Stomach (tissue), 4 donors: ENCODE data around the gene NAT8.

Experiments
- CTCF ChIP-seq, 7 experiments: fragments of 450-650 bp in 4 of 7; fragments of 200-600 bp in 3 of 7; sonication (generic) in 3 of 7; IDR thresholded peaks; one replicate each; pipeline ENCODE4 v1.5.1; 2016 to 2019; ENCODE audit warnings: antibody characterized with exemption in 7 of 7, control low read depth in 2 of 7, mild to moderate bottlenecking in 1 of 7
- EP300 ChIP-seq: sonication (generic); formaldehyde crosslinking; IDR thresholded peaks from one replicate; pipeline ENCODE4 v1.6.1; 2017; ENCODE audit warnings: antibody characterized with exemption
- POLR2AphosphoS5 ChIP-seq, 3 donors: sonication (generic); formaldehyde crosslinking; IDR thresholded peaks; one replicate each; pipeline ENCODE4 v1.6.1; 2016; ENCODE audit warnings: antibody characterized with exemption in 3 of 3

DNA sequence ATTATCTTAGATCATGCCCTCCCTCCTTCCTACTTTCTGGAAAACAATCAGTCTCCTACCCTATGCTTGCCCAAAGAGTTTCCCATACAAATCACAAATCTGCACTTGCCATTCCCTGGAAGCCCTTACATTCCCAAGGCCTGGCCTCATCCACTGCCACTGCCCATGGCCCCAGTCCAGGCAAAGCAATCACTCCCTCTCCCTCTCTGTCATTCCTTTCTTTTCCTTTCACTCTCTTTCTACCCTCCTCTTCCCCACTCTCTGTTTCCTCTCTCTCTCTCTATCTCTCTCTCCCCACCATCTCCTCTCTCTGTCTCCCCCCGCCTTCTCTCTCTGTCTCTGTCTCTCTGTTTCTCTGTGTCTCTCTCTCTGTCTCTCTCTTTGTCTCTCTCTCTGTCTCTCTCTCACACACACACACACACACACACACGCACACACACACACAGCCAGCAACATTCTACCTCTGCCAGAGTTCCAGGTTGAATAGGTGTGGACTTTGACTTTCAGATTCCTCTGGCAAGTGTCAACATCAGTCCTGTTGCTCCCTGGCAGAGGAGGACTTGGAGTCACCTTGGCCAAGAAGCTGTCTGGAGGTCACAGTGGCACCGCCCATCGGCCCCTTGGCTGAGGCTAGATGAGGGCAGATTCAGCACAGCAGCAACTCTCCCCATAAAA lies 43.7 kb upstream of the NAT8 start:
- TF ChIP-seq POLR2AphosphoS5 (IDR thresholded peaks at IDR 0.05) (peak in 2 of 3 donors; percentile 30 to 42), EP300 (no peak), CTCF (IDR thresholded peaks at IDR 0.05) (no peak)
